Measurements from ENCODE around the gene WWP2. TPM values are rescaled to one million over a fixed set of nuclear protein-coding genes. Genes with fewer than 3 reads are reported as not detected.

WWP2 gene
- total and polyA plus RNA-seq, 4 donors, result 59.0 to 144 (median 138) TPM

GRCh38 chr16:69918241-69918640 lies 156.1 kb downstream of the WWP2 start:
- 65 to 87% methylated on average over 1 of the region's 1 CpG for WGBS, 2 donors
- H3K4me3 ChIP-seq (ENCODE audit: low read length in 2 of 2), result no peak overlapping the region
- ATAC-seq (ENCODE audit: low FRiP score) (no peak), DNase-seq (no peak)
- H3K27ac ChIP-seq (ENCODE audit: low read depth in 1 of 2, low read length in 2 of 2), result peak overlapping the region; percentile 60 to 80
- H3K27me3 ChIP-seq (ENCODE audit: control insufficient read depth in 1 of 2, insufficient read depth in 2 of 2, low read length in 1 of 2), result no peaks in the 10 kb centered on the region
- no peaks in the 10 kb centered on the region for H3K36me3 ChIP-seq (ENCODE audit: control insufficient read depth in 1 of 2, insufficient read depth in 2 of 2, low read length in 1 of 2)
- intact Hi-C loops (cut with DNase I), result loop anchor here in 1 of 2 donors (5.0 kb wide), 1 partner anchor 36 kb away; no protein-coding TSS in a partner anchor
- no peaks in the 10 kb centered on the region for H3K9me3 ChIP-seq (ENCODE audit: control insufficient read depth, low read length)
- H3K4me1 ChIP-seq (ENCODE audit: control insufficient read depth in 1 of 2, insufficient read depth in 2 of 2, low read length in 2 of 2), result peaks cover 2 to 9% of the 10 kb centered on the region in 2 donors

GRCh38 chr16:69921127-69921526 lies 159.0 kb downstream of the WWP2 start:
- no peaks in the 10 kb centered on the region for H3K36me3 ChIP-seq (ENCODE audit: control insufficient read depth in 1 of 2, insufficient read depth in 2 of 2, low read length in 1 of 2)
- H3K27ac ChIP-seq (ENCODE audit: low read depth in 1 of 2, low read length in 2 of 2), result peak overlapping the region; percentile 88 to 99
- intact Hi-C loops (cut with DNase I), result no loop called here
- no peaks in the 10 kb centered on the region for H3K9me3 ChIP-seq (ENCODE audit: control insufficient read depth, low read length)
- no peaks in the 10 kb centered on the region for H3K27me3 ChIP-seq (ENCODE audit: control insufficient read depth in 1 of 2, insufficient read depth in 2 of 2, low read length in 1 of 2)
- WGBS, 2 donors, result 4 to 6% methylated on average over 2 of the region's 2 CpGs
- H3K4me1 ChIP-seq (ENCODE audit: control insufficient read depth in 1 of 2, insufficient read depth in 2 of 2, low read length in 2 of 2), result peaks cover 2 to 12% of the 10 kb centered on the region in 2 donors
- no peak overlapping the region for H3K4me3 ChIP-seq (ENCODE audit: low read length in 2 of 2)
- ATAC-seq (ENCODE audit: low FRiP score), result peak; percentile 52
- no peak for DNase-seq

GRCh38 chr16:69922200-69922599 lies 160.1 kb downstream of the WWP2 start:
- 11 to 14% methylated on average over 6 of the region's 6 CpGs for WGBS, 2 donors
- ATAC-seq (ENCODE audit: low FRiP score) (no peak), DNase-seq (no peak)
- H3K4me1 ChIP-seq (ENCODE audit: control insufficient read depth in 1 of 2, insufficient read depth in 2 of 2, low read length in 2 of 2), result peaks cover 2 to 12% of the 10 kb centered on the region in 2 donors
- intact Hi-C loops (cut with DNase I), result loop anchor here in 1 of 2 donors (2.0 kb wide), 1 partner anchor 61 kb away; no protein-coding TSS in a partner anchor
- no peaks in the 10 kb centered on the region for H3K36me3 ChIP-seq (ENCODE audit: control insufficient read depth in 1 of 2, insufficient read depth in 2 of 2, low read length in 1 of 2)
- peak overlapping the region; percentile 72 to 91 for H3K27ac ChIP-seq (ENCODE audit: low read depth in 1 of 2, low read length in 2 of 2)
- H3K4me3 ChIP-seq (ENCODE audit: low read length in 2 of 2), result no peak overlapping the region
- no peaks in the 10 kb centered on the region for H3K9me3 ChIP-seq (ENCODE audit: control insufficient read depth, low read length)
- no peaks in the 10 kb centered on the region for H3K27me3 ChIP-seq (ENCODE audit: control insufficient read depth in 1 of 2, insufficient read depth in 2 of 2, low read length in 1 of 2)

- Histone ChIP-seq H3K4me1 (ENCODE audit: control insufficient read depth in 1 of 2, insufficient read depth in 2 of 2, low read length in 2 of 2) (peaks cover 2 to 7% of the 10 kb centered on the region in 2 donors), H3K27ac (ENCODE audit: low read depth in 1 of 2, low read length in 2 of 2) (peak overlapping the region; percentile 79 to 97), H3K36me3 (ENCODE audit: control insufficient read depth in 1 of 2, insufficient read depth in 2 of 2, low read length in 1 of 2) (no peaks in the 10 kb centered on the region), H3K27me3 (ENCODE audit: control insufficient read depth in 1 of 2, insufficient read depth in 2 of 2, low read length in 1 of 2) (no peaks in the 10 kb centered on the region), H3K9me3 (ENCODE audit: control insufficient read depth, low read length) (no peaks in the 10 kb centered on the region), H3K4me3 (ENCODE audit: low read length in 2 of 2) (no peak overlapping the region)
- WGBS, 2 donors, result 11 to 12% methylated on average over 11 of the region's 11 CpGs
- intact Hi-C loops (cut with DNase I), result loop anchor here in 1 of 2 donors (2.0 kb wide), 1 partner anchor 63 kb away; no protein-coding TSS in a partner anchor
- DNase-seq (no peak), ATAC-seq (ENCODE audit: low FRiP score) (no peak)
Observed at GRCh38 chr16:69924041-69924775, 162.1 kb downstream of the WWP2 start.

GRCh38 chr16:69924777-69925191 lies 162.7 kb downstream of the WWP2 start:
- DNase-seq, result peak; percentile 89 to 93
- Histone ChIP-seq H3K4me3 (ENCODE audit: low read length in 2 of 2) (peak overlapping the region; percentile 89 to 92), H3K36me3 (ENCODE audit: control insufficient read depth in 1 of 2, insufficient read depth in 2 of 2, low read length in 1 of 2) (no peaks in the 10 kb centered on the region), H3K4me1 (ENCODE audit: control insufficient read depth in 1 of 2, insufficient read depth in 2 of 2, low read length in 2 of 2) (peaks cover 2 to 7% of the 10 kb centered on the region in 2 donors), H3K9me3 (ENCODE audit: control insufficient read depth, low read length) (no peaks in the 10 kb centered on the region), H3K27ac (ENCODE audit: low read depth in 1 of 2, low read length in 2 of 2) (peak overlapping the region; percentile 79 to 99), H3K27me3 (ENCODE audit: control insufficient read depth in 1 of 2, insufficient read depth in 2 of 2, low read length in 1 of 2) (no peaks in the 10 kb centered on the region)
- ATAC-seq (ENCODE audit: low FRiP score), result peak; percentile 84
- WGBS, 2 donors, result 0 to 9% methylated on average over 18 to 19 of the region's 19 CpGs
- intact Hi-C loops (cut with DNase I), result loop anchor here (2.0 to 5.0 kb wide), 2 partner anchors 64 to 77 kb away; no protein-coding TSS in a partner anchor

- intact Hi-C loops (cut with DNase I), result loop anchor here (2.0 to 5.0 kb wide), 2 partner anchors 65 to 78 kb away; no protein-coding TSS in a partner anchor
Observed at GRCh38 chr16:69925311-69925710, 163.2 kb downstream of the WWP2 start.

GRCh38 chr16:69926241-69926640 lies 164.1 kb downstream of the WWP2 start:
- Histone ChIP-seq H3K27ac (ENCODE audit: low read depth in 1 of 2, low read length in 2 of 2) (peak overlapping the region; percentile 58 to 99), H3K4me1 (ENCODE audit: control insufficient read depth in 1 of 2, insufficient read depth in 2 of 2, low read length in 2 of 2) (peaks cover 2 to 4% of the 10 kb centered on the region in 2 donors), H3K9me3 (ENCODE audit: control insufficient read depth, low read length) (no peaks in the 10 kb centered on the region), H3K27me3 (ENCODE audit: control insufficient read depth in 1 of 2, insufficient read depth in 2 of 2, low read length in 1 of 2) (no peaks in the 10 kb centered on the region), H3K36me3 (ENCODE audit: control insufficient read depth in 1 of 2, insufficient read depth in 2 of 2, low read length in 1 of 2) (peaks cover 0 to 3% of the 10 kb centered on the region in 2 donors), H3K4me3 (ENCODE audit: low read length in 2 of 2) (peak overlapping the region; percentile 89 to 92)
- no peak for ATAC-seq (ENCODE audit: low FRiP score)
- intact Hi-C loops (cut with DNase I), result loop anchor here in 1 of 2 donors (5.0 kb wide), 1 partner anchor 79 kb away; no protein-coding TSS in a partner anchor
- 6 to 8% methylated on average over 8 of the region's 8 CpGs for WGBS, 2 donors
- no peak for DNase-seq

More at GRCh38 chr16:69925311-69925710, 163.2 kb downstream of the WWP2 start:
- H3K27me3 ChIP-seq (ENCODE audit: control insufficient read depth in 1 of 2, insufficient read depth in 2 of 2, low read length in 1 of 2), result no peaks in the 10 kb centered on the region
- H3K4me3 ChIP-seq (ENCODE audit: low read length in 2 of 2), result peak overlapping the region; percentile 89 to 92
- H3K4me1 ChIP-seq (ENCODE audit: control insufficient read depth in 1 of 2, insufficient read depth in 2 of 2, low read length in 2 of 2), result peaks cover 2 to 4% of the 10 kb centered on the region in 2 donors
- WGBS, 2 donors, result 4% methylated on average over 8 of the region's 8 CpGs
- H3K36me3 ChIP-seq (ENCODE audit: control insufficient read depth in 1 of 2, insufficient read depth in 2 of 2, low read length in 1 of 2), result no peaks in the 10 kb centered on the region
- H3K9me3 ChIP-seq (ENCODE audit: control insufficient read depth, low read length), result no peaks in the 10 kb centered on the region
- no peak for DNase-seq
- peak overlapping the region; percentile 58 to 99 for H3K27ac ChIP-seq (ENCODE audit: low read depth in 1 of 2, low read length in 2 of 2)
- no peak for ATAC-seq (ENCODE audit: low FRiP score)

GRCh38 chr16:69927056-69927757 lies 165.1 kb downstream of the WWP2 start:
- Histone ChIP-seq H3K36me3 (ENCODE audit: control insufficient read depth in 1 of 2, insufficient read depth in 2 of 2, low read length in 1 of 2) (peaks cover 0 to 3% of the 10 kb centered on the region in 2 donors), H3K4me1 (ENCODE audit: control insufficient read depth in 1 of 2, insufficient read depth in 2 of 2, low read length in 2 of 2) (peaks cover 2 to 4% of the 10 kb centered on the region in 2 donors), H3K27me3 (ENCODE audit: control insufficient read depth in 1 of 2, insufficient read depth in 2 of 2, low read length in 1 of 2) (no peaks in the 10 kb centered on the region), H3K27ac (ENCODE audit: low read depth in 1 of 2, low read length in 2 of 2) (peak overlapping the region; percentile 58 to 99), H3K4me3 (ENCODE audit: low read length in 2 of 2) (peak overlapping the region; percentile 89 to 92), H3K9me3 (ENCODE audit: control insufficient read depth, low read length) (no peaks in the 10 kb centered on the region)
- peak; percentile 89 to 91 for DNase-seq
- intact Hi-C loops (cut with DNase I), result loop anchor here in 1 of 2 donors (5.0 kb wide), 1 partner anchor 80 kb away; no protein-coding TSS in a partner anchor
- peak; percentile 73 for ATAC-seq (ENCODE audit: low FRiP score)
- 5 to 6% methylated on average over 17 of the region's 17 CpGs for WGBS, 2 donors

All from aorta (tissue), 5 donors.